Stimulated activated CD4-positive, alpha-beta T cell treated with anti-CD3 and anti-CD28 coated beads, TNF-alpha, amount 100 ng/mL, for 24 hours (primary cell): Measurements from ENCODE around the gene CWC22.
"Not testable (repeated sequence)": the region's sequence is repeated elsewhere in the genome, so short reads cannot be mapped to it uniquely, and the experiment has no call there.

Source experiments
- DNase-seq, 3 experiments: peaks; one replicate each; pipeline ENCODE4 v3.0.0-alpha.2; 2020; ENCODE audit warnings: low read depth in 3 of 3

The CWC22 gene

DNA sequence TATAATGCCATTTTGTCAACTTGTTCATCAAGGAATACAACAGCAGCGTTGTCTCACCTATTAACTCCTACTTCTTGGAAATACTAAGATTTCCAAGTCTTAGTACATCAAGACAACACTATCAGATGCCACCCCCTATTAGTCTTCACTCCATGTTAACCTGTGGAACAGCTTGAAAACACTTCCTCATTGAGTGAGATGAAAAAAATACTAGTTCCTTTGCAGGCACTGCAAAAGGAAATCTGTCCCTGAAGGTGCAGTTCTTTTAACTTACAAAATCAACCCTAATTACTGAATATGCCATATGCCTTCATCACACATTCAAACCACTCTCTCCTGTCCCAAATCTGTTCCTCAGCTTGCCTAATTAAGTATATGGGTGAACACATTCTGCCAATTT, 4.0 kb downstream of the CWC22 start:
- DNase-seq: no peak

DNA sequence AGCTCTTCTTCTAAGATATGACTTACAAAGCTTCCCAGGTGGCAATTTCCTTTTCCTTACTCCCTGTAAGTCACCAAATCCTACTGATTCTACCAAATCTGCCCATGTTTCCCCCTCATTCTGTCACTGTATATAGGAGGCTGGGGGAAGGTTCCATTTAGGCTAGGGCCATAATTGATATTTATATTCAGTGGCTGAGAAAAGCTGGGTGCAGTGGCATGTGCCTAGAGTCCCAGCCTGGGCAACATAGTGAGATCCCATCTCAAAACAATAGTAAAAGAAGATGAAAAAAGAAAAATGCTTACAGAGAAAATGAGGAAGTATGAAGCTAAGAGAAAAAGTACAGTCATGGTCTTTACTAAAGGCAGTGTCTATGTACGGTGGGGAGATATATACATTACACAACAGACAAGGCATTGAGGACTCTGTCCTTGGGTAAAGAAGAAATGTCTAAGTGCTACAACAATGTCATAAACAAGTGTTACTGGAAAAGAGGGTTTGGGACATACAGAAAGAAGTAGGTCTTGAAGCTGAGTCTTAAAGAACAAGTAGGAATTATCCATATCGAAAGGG, 4.8 kb downstream of the CWC22 start:
- DNase-seq: no peak

DNA sequence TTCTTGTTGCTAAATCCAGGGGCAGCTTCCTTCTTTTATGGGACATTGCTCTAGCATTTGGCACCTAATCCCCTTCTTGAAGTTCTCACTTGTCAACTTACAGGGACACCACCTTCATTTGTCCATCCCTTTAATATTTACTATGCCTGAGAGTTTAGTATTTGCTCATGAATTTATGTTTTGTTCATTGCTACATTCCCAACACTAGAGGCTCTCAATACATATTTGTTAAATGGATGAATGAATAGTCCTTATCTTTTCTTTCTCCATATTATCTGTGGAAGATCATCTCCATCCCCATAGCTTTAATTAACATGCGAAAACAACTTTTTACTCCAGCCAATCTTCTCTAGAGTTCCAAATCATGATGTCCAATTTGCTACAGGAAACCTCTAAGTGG, 5.4 kb downstream of the CWC22 start:
- no peak for DNase-seq

DNA sequence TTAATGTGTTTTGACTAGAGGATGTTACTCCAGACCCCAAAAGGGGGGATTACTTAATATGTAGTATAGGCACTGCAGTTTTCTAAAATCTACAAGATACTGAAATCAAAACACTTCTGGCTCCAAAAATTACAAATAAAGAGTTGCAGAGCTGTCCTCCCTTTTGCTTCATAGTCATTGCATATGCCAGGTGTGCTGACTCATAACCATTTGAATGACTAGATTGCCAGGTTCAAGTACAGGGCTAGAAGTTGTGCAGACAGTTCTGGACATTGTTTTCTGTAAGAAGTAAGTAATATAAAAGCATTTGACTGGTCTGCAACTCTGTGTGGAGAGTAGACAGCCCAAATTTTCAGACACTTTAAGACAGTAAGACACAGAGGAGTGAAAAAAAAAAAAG, 6.7 kb downstream of the CWC22 start:
- DNase-seq: no peak

DNA sequence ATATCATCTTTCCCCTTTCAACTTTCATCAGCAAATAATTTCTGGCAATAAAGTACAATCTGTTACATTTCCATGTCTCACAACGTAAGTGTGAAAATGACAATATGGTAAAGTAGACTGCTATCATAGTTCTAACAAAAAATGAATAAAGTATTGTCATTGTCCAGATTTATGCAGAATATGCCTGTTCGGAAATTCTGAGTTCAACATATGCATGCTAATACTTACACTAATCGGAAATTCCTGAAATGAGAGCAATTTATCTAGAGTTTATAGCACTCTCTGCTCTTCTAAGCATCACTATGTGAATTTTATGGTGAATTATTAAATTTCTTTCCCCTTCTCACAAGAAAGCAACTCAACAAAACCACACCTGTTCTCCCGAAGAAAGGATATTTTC, 8.1 kb downstream of the CWC22 start:
- DNase-seq: no peak

DNA sequence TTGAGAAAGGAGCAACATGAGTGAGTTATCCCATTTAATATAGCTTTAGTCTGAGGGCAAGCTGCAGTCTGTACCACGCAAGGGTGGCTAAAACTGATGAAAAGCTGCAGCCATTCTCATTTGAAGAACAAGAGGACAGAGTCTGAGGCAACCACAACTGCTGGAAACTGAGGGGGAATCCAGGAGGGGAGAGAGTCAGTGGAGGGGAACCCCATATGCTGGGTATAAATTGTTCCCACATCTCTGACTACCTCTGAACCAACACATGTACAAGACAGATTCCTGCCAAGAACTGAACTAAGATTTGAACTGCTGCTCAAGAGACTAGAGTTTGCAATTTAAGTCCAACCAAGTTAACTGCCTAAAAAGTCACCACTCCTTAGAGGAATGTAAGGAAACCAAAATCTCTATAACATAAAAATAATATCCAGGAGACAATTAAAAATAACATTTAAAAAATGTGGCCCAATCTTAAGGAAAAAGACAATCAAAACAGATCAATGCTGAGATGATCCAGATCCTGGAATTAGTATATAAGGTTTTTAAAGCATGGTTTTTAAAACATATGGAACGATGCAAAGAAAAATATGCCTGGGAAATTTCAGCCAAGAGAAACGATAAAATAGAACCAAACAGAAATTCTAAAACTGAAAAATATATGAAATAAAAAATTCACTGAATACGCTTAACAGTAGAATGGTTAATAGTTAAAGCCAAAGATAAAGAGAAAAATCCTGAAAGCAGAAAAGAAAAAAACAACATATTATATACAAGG, 11.2 kb downstream of the CWC22 start:
- no peak for DNase-seq

DNA sequence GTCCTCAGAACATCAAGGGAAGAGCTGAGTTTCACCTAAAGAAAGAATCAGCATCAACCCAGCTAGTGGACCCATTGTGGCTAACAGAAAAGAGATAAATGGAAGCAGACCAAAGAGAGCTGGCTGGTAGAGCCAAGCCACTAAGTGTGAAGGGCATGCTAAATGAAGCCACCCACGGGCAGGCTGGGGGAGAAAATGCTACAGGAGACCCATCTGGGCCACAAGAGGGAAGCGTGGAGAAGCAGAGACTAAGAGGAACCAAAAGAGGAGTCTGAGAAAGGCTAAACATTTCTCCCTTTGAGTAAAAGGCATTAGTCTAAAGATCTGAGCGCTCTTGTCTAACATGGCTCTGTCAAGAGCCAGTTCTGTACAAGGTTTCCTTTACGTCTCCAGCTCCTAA, 15.8 kb downstream of the CWC22 start:
- no peak for DNase-seq

DNA sequence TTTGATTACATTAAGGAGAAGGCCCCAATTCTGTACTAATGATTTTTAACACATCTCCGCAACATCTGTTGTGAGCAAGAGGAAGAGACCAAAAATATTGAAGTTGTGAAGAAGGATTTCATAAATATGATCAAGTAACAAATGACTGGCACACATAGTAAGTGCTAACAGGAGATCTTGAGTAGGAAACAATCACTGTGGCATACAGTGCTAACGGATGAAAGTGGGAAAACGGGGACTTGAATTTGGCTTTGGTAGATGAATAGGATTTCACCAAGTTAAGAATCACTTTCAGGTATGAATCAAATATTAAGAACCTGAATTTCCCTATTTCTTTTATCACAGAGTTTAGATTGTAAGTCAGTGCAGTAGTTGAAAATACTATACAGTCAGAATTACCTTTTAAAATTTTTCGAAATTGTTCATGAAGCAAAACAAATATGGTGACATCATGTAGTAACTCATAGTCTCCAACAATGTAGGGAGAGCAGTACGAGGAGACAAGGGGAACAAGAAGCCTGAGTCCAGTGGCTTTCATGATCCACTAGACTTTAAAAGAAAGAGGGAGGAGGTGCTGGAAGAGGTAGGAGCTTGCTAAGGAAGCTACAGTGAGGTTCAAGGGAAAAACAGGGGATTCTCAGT, 16.3 kb downstream of the CWC22 start:
- DNase-seq: no peak

DNA sequence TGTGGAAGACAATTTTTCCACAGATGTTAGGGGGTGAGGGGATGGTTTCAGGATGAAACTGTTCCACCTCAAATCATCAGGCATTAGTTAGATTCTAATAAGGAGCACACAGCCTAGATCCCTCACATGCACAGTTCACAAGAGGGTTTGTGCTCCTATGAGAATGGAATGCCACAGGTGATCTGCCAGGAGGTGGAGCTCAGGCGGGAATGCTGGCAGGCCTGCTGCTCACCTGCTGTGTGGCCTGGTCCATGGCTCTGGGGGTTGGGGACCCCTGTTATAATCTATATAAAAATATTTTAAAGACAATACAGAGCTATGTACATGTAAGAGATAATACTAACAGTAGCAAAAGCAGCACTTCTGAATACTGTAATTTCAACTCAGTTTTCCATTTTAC, 19.2 kb downstream of the CWC22 start:
- DNase-seq: no peak

DNA sequence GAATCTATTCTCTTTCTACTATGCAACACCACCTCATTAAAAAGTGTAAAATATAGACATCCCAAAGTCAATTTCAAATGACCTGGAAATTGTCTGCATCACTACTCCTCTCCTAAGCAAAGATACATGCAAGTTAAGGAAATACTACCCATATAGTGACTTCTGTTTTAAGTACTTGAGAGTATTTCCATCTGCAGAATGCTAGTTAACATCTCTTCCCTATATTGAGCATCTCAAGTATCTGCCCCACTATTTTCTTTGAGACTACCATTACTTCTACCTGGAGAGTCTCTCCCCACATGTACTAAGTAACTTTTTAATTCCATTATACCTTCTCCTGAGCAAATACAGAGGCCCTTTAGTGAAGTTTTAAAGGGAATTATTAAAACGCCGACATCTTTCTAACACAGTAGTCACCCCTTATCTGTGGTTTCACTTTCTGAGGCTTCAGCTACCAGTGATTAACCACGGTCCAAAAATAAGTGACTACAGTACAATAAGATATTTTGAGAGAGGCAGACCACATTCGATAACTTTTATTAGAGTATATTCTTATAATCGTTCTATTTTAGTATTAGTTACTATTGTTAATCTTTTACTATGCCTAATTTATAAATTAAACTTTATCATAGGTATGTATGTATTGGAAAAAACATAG, 21.8 kb downstream of the CWC22 start:
- DNase-seq: no peak

DNA sequence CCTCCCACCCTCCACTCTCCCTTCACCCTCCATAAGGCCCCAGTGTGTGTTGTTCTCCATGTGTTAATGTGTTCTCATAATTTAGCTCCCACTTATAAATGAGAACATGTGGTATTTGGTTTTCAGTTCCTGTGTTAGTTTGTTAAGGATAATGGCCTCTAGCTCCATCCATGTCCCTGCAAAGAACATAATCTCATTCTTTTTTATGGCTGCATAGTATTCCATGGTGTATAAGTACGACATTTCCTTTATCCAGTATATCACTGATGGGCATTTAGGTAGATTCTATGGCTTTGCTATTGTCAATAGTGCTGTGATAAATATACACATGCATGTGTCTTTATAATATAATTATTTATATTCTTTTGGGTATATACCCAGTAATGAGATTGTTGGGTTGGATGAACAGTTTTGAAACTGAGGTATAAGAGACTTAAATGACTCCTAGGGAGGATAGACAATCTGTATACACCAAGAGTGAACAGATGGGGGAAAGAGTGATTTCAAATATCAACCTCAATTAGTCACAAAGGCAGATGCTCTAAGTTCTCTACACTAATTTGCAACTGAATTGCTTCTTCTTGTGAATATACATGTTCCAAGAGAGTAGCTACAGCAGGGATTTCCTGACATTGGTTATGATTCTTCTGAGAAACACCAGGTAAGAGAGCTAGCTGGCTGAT, 23.7 kb downstream of the CWC22 start:
- no peak for DNase-seq

DNA sequence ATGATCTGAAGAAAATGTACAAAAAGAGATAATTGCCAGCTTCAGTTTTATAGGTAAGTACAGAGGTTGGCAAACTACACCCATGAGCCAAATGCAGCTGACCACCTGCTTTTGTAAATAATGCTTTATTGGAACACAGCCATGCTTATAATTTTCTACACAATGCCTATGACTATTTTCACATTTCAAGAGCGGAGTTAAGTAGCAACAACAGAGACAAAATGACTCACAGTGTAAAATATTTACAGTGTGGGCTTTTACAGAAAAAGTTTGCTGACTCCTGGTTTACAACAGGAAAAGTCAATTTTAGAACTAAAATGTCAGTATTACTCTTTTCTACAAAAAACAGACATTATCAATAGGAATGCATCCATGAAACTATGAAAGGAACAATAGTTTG, 26.0 kb downstream of the CWC22 start:
- no peak for DNase-seq

DNA sequence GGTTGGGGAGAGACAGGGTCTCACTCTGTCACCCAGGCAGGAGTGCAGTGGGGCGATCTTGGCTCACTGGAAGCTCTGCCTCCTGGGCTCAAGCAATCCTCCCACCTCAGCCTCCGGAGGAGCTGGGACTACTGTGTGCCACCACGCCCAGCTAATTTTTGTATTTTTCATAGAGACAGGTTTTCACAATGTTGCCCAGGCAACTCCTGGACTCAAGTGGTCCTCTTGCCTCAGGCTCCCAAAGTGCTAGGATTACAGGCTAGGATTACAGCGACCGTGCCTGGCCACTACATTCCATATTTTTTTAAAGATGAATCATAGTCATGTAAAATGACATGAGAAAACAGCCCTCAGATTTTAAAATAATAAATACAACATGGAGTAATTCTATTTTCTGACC, 32.3 kb downstream of the CWC22 start:
- DNase-seq: no peak

DNA sequence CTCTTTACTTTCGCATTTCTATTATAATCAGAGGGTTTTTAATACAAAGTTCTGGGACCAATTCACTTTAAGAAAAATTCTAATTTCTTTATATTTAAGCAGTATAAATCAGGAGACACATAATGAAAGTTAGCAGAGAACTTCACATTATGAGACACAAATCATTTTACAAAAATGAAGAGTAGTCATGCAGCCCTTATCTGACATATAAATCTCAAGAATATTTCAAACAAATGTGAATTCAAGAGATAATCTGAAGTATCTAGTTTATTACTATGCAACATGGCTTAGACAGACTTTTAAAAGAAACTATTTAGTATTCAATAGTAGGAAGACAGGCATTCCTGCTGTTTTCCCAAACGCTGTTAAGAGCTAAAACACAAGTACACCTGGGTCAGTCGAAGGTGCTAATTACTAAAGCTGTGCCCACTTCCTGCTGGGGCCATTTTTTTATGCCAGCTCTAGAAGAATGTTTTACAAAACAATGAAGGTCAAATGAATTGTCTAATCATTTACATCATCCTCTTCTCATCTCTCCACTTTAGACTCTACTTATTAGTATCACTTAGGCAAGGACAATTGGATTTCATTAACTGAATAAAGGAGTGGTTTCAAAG, 40.2 kb downstream of the CWC22 start:
- DNase-seq: no peak

DNA sequence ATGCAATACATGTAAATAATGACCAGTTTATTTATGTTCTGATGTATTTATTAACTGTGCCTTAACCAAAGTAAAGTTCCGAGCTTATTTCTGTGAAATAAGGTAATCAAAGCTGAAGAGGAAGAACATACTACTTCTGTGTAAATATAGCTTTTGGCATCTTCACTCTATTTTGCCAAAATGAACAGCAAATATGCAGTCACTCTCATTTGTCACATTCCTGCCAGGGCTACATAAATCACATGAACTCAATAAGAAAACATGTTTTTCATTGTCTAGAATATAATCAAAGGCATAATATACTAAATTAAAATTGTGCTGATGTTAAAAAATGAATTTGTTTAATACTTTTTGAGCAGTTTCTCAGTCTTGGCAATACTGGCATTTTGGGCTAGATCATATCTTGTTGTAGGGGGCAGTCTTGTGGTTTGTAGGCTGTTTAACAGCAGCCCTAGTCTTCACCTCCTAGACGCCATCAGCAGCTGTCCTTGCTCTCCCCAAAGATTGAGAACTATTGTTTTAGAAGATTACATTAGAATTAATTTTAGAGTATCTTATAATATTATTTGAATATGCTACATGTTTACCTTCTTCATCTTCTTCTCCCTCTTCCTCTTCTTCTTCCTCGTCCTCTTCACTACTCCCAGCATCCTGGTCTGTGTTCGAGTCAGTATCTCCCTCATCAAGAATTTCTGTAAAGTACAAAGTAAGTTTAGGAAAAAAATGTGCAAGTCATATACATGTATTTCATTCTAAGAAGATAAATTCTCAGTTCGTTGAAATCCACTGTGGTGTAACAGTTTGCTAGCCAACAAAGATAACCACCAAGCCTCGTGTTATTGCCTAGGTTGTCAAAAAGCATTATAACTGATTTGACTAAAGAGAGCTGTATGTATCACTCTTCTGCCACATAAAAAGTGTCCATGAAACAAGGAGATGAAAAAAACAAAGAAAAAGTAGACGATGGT, 41.5 kb downstream of the CWC22 start:
- no peak for DNase-seq

DNA sequence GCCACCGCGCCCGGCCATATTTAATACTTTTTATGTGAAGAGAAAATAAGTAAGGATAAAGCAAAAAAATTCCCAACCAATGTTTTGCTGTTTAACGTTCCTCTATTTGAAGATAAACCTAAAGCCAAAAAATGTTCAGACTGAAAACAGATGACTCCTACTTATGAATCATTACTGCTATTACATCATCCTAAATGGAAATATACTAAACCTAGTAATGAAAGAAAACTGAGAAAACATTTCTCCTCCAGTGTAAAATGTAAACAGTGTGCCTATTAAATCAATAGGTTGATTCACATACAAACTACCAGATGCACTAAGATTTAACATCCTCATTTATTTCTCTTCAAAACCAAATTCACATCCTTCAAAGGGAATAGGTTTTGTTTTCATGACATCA, 43.5 kb downstream of the CWC22 start:
- no peak for DNase-seq

DNA sequence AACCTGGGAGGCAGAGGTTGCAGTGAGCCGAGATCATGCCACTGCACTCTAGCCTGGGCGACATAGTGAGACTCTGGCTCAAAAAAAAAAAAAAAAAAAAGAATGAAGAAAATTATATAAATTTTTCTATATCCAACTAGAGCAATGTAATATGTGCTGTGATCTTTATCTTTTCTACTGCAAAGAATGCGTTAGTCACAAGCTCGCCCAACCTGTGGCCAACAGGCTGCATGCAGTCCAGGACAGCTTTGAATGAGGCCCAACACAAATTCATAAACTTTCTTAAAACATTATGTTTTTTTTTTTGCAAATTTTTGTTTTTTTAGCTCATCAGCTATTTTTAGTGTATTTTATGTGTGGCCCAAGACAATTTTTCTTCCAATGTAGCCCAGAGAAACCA, 48.8 kb downstream of the CWC22 start:
- not testable (repeated sequence) for DNase-seq

DNA sequence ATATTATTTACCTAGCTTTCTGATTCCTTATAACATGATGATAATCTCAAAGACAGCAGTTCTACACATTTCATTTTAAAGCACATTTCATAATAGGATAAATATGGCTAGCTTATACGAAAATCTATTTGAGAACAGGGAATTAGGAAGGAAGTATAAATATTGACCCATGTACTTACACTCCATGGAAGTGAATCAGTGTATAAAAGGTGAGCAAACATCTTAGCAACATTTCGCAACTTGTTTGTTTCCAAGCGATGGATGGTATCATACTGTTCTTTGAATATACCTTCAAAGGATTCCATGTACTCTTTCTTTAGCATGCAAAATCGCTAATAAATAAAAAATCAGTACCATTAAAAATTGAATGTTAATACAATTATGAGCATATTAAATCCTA, 53.1 kb downstream of the CWC22 start:
- DNase-seq: no peak

DNA sequence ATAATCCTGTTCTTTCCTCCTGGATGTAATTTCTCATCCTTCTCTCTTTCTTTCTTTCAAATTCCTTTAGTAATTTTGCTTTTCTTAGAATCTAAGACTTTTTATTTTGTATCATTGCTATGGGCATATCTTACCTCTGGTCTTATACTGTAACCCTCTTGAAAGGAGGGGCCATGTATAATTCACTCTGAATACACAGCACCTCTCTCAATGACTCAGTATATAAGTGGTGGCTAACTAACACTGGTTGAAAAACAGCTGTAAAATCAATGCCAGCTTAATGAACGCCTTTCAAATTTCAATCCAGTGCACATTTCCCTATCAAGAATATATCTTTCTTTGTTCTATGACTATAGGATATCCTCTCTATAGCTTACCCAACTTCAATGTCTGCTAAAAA, 53.7 kb downstream of the CWC22 start:
- DNase-seq: no peak

DNA sequence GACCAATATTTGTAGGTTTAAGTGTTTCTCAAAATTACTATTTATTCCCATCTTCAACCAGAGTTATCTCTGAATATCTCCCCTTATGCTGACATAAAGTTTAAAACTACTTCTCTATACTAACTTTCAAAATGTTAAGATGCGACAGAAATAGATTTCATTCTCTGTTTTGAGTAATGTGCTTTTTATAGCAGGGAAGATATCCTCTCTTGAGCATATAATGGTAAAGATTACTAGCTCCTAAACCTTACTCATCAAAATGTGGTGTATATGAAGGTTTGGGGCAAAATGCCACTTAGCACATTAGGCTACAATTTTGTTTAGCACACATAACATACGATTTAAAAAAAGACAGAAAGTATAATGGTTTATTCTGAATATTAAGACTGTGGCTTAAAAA, 54.4 kb downstream of the CWC22 start:
- DNase-seq: no peak

DNA sequence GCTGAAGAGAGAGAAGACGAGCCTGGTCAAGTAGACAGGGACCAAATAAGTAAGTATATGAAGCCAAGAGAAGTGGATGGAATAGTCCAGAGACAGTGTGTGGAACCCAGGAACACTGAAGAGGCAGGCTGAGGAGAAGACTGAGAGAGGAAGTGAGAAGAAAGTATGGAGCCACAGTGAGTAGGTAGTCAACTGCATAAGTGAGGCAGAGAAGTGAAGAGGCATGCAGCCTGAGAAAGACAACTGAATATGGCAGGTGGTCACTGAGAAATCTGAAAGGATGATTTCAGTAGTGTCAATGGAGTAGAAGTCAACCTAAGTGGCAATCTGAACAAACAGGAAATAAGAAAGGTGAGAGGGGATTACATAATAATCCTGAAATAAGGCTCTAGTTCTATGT, 55.4 kb downstream of the CWC22 start:
- no peak for DNase-seq
